ENCODE data around the gene PRLR. TPM values are rescaled to one million over a fixed set of nuclear protein-coding genes. Genes with fewer than 3 reads are reported as not detected.

The PRLR gene
- total RNA-seq, 1 donor from 2014 or later, result 5.7 TPM

DNA sequence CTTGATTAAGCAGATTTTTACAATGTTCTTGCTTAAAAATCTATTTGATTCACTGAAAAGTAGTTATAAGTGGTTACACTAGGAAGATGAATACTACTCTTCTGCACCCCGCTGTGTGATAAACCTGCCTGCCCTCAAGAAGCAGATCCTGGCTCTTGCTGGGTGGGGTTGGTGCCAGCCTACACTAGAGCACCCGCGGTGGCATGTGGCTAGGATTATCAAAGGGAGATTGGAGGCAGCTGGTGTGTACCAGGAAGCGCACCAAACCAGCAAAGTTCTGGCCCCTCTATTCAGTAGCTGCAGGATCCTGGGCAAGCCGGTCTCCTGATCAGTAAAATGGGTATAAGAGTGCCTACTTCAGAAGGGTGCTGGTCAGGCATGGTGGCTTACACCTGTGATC is 43.5 kb downstream of the PRLR start:
- peaks cover 31% of the 10 kb centered on the region for H3K4me1 Mint-ChIP-seq (ENCODE audit: low read depth)
- DNase-seq (ENCODE audit: low spot score, unreplicated experiment), result no peak
- H3K27ac Mint-ChIP-seq, result peak overlapping the region; percentile 79
- H3K27me3 Mint-ChIP-seq, result peaks cover 1% of the 10 kb centered on the region
- H3K4me3 Mint-ChIP-seq (ENCODE audit: low read depth), result no peak overlapping the region
- no peaks in the 10 kb centered on the region for H3K36me3 Mint-ChIP-seq (ENCODE audit: insufficient read depth)
- H3K9me3 Mint-ChIP-seq (ENCODE audit: low read depth), result no peaks in the 10 kb centered on the region
- TF ChIP-seq, protein P1, sequence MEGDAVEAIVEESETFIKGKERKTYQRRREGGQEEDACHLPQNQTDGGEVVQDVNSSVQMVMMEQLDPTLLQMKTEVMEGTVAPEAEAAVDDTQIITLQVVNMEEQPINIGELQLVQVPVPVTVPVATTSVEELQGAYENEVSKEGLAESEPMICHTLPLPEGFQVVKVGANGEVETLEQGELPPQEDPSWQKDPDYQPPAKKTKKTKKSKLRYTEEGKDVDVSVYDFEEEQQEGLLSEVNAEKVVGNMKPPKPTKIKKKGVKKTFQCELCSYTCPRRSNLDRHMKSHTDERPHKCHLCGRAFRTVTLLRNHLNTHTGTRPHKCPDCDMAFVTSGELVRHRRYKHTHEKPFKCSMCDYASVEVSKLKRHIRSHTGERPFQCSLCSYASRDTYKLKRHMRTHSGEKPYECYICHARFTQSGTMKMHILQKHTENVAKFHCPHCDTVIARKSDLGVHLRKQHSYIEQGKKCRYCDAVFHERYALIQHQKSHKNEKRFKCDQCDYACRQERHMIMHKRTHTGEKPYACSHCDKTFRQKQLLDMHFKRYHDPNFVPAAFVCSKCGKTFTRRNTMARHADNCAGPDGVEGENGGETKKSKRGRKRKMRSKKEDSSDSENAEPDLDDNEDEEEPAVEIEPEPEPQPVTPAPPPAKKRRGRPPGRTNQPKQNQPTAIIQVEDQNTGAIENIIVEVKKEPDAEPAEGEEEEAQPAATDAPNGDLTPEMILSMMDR (IDR thresholded peaks at IDR 0.05; ENCODE audit: unreplicated experiment), result no peak

DNA sequence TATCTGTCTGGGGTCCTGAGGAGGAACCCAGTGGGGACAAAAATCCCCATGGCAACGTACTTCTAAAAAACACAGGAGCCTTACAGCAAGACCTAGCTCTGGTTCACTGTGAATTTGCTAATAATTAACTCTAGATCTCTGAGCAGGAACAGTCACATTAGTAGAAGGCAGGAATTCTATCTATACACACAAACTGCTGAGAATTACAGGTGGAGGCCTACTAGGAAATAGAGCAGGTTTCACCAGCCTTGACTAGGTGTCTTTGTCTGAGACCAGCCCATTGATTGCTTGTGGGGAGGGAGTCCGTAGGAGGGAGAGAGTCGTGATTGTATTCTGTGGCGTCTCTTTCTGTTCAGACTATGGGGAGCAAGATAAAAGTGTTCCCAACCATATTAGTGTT is 44.8 kb downstream of the PRLR start:
- H3K36me3 Mint-ChIP-seq (ENCODE audit: insufficient read depth), result no peaks in the 10 kb centered on the region
- no peak for DNase-seq (ENCODE audit: low spot score, unreplicated experiment)
- peak overlapping the region; percentile 92 for H3K27ac Mint-ChIP-seq
- H3K4me3 Mint-ChIP-seq (ENCODE audit: low read depth), result no peak overlapping the region
- H3K4me1 Mint-ChIP-seq (ENCODE audit: low read depth), result peaks cover 31% of the 10 kb centered on the region
- TF ChIP-seq, protein P1 (IDR thresholded peaks at IDR 0.05; ENCODE audit: unreplicated experiment), result no peak
- no peaks in the 10 kb centered on the region for H3K9me3 Mint-ChIP-seq (ENCODE audit: low read depth)
- H3K27me3 Mint-ChIP-seq, result no peaks in the 10 kb centered on the region

DNA sequence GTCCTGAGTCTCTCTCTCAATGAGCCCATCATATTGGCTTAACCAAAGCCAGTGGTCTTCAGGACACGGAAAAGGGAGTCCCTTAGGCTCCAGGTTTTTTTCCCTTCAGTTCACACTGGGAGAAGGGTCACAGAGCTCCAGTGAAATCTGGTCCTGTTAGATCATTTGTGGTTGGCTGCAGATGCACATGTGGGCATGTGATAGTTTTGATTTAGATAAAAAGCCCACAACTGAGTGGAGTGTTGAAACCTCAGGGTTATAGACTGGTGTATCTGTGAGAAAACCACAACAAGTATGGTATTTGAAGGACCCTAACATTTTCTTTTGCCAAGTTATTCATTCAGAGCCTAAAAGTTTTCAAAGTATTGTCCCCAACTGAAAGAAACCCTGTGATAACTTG is 46.7 kb downstream of the PRLR start:
- peaks cover 27% of the 10 kb centered on the region for H3K4me1 Mint-ChIP-seq (ENCODE audit: low read depth)
- no peaks in the 10 kb centered on the region for H3K36me3 Mint-ChIP-seq (ENCODE audit: insufficient read depth)
- no peak overlapping the region for H3K27ac Mint-ChIP-seq
- no peak for DNase-seq (ENCODE audit: low spot score, unreplicated experiment)
- no peaks in the 10 kb centered on the region for H3K9me3 Mint-ChIP-seq (ENCODE audit: low read depth)
- TF ChIP-seq, protein P1 (IDR thresholded peaks at IDR 0.05; ENCODE audit: unreplicated experiment), result no peak
- H3K4me3 Mint-ChIP-seq (ENCODE audit: low read depth), result no peak overlapping the region
- no peaks in the 10 kb centered on the region for H3K27me3 Mint-ChIP-seq

DNA sequence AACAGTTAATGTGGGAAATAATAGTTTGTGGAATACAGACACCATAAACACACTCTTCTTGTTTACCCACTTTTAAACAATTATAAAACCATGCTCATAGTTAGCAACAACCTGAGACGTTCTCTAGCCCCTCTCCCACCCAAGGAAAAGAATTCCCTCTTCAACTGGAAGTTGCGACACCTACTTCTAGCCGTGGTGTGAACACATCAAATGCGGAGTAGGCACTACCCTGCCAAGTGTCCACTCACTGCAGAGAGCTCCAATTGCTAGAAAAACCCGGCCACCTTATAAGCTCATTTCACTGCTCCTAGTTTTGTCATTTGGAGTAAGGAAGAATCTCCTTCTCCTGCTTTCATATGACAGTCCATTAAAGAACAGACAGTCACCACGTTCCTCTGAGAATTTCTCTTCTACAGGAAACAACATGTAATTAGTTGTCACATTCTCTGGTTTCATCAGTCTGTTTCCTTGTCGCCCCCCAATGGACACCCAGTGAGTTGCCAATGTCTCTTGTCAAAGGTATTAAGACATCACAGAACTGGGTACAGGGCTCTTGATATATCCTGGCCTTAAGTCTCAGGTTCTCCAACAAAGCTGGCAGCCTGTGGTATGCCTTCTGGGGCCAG is 47.3 kb downstream of the PRLR start:
- H3K9me3 Mint-ChIP-seq (ENCODE audit: low read depth), result no peaks in the 10 kb centered on the region
- peaks cover 22% of the 10 kb centered on the region for H3K4me1 Mint-ChIP-seq (ENCODE audit: low read depth)
- TF ChIP-seq, protein P1 (IDR thresholded peaks at IDR 0.05; ENCODE audit: unreplicated experiment), result peak; percentile 45
- no peaks in the 10 kb centered on the region for H3K36me3 Mint-ChIP-seq (ENCODE audit: insufficient read depth)
- H3K4me3 Mint-ChIP-seq (ENCODE audit: low read depth), result no peak overlapping the region
- H3K27me3 Mint-ChIP-seq, result no peaks in the 10 kb centered on the region
- no peak for DNase-seq (ENCODE audit: low spot score, unreplicated experiment)
- no peak overlapping the region for H3K27ac Mint-ChIP-seq

DNA sequence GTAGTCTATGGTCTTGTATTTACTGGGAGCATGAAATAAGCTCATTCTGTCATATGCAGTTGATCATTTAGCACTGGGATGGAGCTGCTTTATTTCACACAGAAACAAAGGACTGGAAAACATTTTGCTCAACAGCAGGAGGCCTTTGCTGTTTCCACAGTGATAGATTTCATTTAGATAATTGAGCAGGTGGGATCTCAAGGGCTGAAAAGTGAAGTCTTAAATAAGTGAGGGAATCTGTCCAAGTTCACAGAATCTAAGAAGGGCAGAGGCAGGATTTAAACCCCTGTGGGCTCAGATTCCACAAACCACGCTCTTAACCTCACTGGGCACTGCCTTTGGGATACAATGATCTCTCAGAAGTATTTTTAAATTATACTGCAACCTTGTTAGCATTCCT is 47.8 kb downstream of the PRLR start:
- Mint-ChIP-seq H3K9me3 (ENCODE audit: low read depth) (no peaks in the 10 kb centered on the region), H3K36me3 (ENCODE audit: insufficient read depth) (no peaks in the 10 kb centered on the region), H3K27ac (no peak overlapping the region), H3K4me3 (ENCODE audit: low read depth) (no peak overlapping the region), H3K27me3 (no peaks in the 10 kb centered on the region), H3K4me1 (ENCODE audit: low read depth) (peaks cover 16% of the 10 kb centered on the region)
- TF ChIP-seq, protein P1 (IDR thresholded peaks at IDR 0.05; ENCODE audit: unreplicated experiment), result no peak
- no peak for DNase-seq (ENCODE audit: low spot score, unreplicated experiment)

Data from progenitor cell of endocrine pancreas (in vitro differentiated cells).